Measurements from ENCODE around the gene SLC44A5. TPM values are rescaled to one million over a fixed set of nuclear protein-coding genes. Genes with fewer than 3 reads are reported as not detected.

Gene SLC44A5
- total and polyA plus RNA-seq, 4 donors = 0.75 to 1.6 (median 1.1) TPM

Other genes starting within 250 kb of the SLC44A5 start
- 10 to 100 TPM; 39.8 to 41.1 TPM for gene ACADM, start 113.6 kb upstream of the SLC44A5 start, total RNA-seq
- gene ACADM, start 113.6 kb upstream of the SLC44A5 start, polyA plus RNA-seq = 10 to 100 TPM; 37.8 to 71.9 TPM
- gene RABGGTB, start 175.1 kb upstream of the SLC44A5 start, total RNA-seq = 10 to 100 TPM; 53.7 to 77.3 TPM
- 10 to 100 TPM; 53.2 to 72.9 TPM for gene RABGGTB, start 175.1 kb upstream of the SLC44A5 start, polyA plus RNA-seq
- gene MSH4, start 185.8 kb upstream of the SLC44A5 start, total RNA-seq = under 1 TPM; 0.68 to 0.72 TPM
- under 1 TPM in 1 of 2 donors, not detected in 1; 0.46 TPM for gene MSH4, start 185.8 kb upstream of the SLC44A5 start, polyA plus RNA-seq